HFFc6 (cell line): ENCODE measurements around the gene UTS2R. TPM values are rescaled to one million over a fixed set of nuclear protein-coding genes. Genes with fewer than 3 reads are reported as not detected.

Source experiments
- DNase-seq: peaks from one replicate; pipeline ENCODE4 v3.0.0-alpha.2; 2018
- H3K27ac Mint-ChIP-seq: 2 replicates; pipeline ENCODE4 v1.8.0; 2020; ENCODE audit warnings: mild to moderate bottlenecking, mixed read lengths
- H3K27me3 Mint-ChIP-seq: 2 replicates; pipeline ENCODE4 v1.8.0; 2021; ENCODE audit warnings: mild to moderate bottlenecking, moderate library complexity, mixed read lengths; ENCODE audit not compliant: insufficient read depth
- H3K36me3 Mint-ChIP-seq: 2 replicates; pipeline ENCODE4 v1.8.0; 2021; ENCODE audit warnings: low read depth, mixed read lengths
- H3K4me1 Mint-ChIP-seq: 2 replicates; pipeline ENCODE4 v1.8.0; 2020; ENCODE audit warnings: low read depth, mixed read lengths
- H3K4me3 Mint-ChIP-seq: 2 replicates; pipeline ENCODE4 v1.8.0; 2020; ENCODE audit warnings: mild to moderate bottlenecking, moderate library complexity, mixed read lengths
- H3K9me3 Mint-ChIP-seq: 2 replicates; pipeline ENCODE4 v1.8.0; 2020; ENCODE audit warnings: mild to moderate bottlenecking, mixed read lengths
- total RNA-seq, 6 experiments: library from RNA; stranded (reverse); fragmentation: NEBNext Ultra II Directional; extraction: Animal tissue kit (Norgen Biotek cat#: 25700); gene quantifications; 2 replicates in 1 of 6; 3 replicates in 5 of 6; pipeline ENCODE4 v1.2.3, GENCODE V29; 2021
- TF ChIP-seq, protein P1 (sequence below): fragments of 200-600 bp; sonication (generic); IDR thresholded peaks from 2 replicates; pipeline ENCODE4 v1.5.0; 2021; ENCODE audit warnings: antibody characterized with exemption, mild to moderate bottlenecking

UTS2R gene
- total RNA-seq, 6 experiments from 2014 or later, result not detected

DNA sequence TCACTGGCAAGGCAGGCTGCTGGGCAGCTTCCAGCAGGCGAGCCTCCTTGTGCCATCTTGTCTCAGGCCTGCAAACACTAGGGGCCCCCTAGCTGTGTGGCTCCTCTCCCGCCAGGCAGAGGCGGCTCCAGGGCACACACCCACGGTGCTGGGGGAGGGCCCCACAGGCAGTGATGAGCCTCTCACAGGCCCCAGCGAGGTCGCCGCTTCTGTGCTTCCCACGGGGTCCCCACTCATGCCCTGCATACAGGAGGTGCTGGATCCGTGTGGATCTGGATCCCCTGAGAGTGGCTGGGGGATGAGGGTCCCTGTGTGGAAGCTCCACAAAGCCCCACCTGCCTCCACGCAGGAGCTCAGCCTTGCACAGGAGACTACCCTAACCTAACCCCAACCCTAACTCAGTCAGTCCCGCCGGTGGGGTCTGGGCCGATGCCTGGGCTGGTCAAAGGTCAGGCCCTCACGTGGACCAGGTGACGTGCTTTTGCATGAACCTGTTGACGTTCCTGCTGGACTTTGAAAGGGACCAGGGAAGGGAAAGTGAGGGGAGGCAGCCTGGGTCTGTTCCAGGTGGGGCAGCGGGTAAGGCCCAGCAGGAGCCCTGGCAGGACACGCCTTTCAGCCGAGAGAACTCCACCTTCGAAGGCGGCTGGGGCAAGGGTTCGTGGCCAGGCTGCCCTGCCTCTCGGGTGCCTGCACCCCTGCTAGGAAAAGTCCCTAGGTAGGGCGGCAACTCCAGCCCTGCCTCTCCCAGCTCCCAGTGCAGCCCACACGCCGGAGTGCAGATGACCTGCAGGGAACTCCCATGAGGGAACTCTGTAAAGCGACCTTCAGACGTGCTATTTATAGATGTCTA, 43.2 kb upstream of the UTS2R start:
- H3K27ac Mint-ChIP-seq, result no peak overlapping the region
- DNase-seq, result no peak
- no peaks in the 10 kb centered on the region for H3K9me3 Mint-ChIP-seq
- H3K4me1 Mint-ChIP-seq, result peaks cover 5% of the 10 kb centered on the region; the same call in 1 of the 2 replicates
- TF ChIP-seq, protein P1, sequence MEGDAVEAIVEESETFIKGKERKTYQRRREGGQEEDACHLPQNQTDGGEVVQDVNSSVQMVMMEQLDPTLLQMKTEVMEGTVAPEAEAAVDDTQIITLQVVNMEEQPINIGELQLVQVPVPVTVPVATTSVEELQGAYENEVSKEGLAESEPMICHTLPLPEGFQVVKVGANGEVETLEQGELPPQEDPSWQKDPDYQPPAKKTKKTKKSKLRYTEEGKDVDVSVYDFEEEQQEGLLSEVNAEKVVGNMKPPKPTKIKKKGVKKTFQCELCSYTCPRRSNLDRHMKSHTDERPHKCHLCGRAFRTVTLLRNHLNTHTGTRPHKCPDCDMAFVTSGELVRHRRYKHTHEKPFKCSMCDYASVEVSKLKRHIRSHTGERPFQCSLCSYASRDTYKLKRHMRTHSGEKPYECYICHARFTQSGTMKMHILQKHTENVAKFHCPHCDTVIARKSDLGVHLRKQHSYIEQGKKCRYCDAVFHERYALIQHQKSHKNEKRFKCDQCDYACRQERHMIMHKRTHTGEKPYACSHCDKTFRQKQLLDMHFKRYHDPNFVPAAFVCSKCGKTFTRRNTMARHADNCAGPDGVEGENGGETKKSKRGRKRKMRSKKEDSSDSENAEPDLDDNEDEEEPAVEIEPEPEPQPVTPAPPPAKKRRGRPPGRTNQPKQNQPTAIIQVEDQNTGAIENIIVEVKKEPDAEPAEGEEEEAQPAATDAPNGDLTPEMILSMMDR, result no peak
- H3K27me3 Mint-ChIP-seq, result peaks cover 8% of the 10 kb centered on the region
- no peaks in the 10 kb centered on the region for H3K36me3 Mint-ChIP-seq
- H3K4me3 Mint-ChIP-seq, result no peak overlapping the region

DNA sequence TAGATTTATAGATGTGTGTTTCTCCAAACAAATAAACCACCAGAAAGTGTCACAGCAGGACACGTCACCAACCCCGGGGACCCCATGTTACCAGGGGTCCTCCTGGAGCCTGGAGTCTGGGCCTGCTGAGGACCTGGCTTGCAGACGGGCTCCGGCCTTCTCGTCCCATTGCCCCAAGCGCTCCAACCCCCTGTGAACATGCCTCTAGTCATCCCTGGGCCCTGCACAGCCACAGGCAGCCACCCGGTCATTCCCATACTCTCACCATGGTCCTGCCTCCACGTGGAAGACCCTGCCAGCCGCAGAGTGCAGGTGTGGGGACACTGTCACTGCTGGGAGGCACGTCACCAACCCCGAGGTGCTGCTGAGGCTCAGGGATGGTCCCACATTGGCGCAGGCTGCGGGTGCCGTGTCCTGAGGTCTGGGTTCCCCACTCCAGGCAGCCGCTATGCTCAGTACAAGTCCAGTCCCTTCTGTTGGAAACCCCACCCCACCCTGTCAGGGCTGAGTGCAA, 42.5 kb upstream of the UTS2R start:
- Mint-ChIP-seq H3K27me3 (peaks cover 8% of the 10 kb centered on the region), H3K27ac (no peak overlapping the region), H3K36me3 (no peaks in the 10 kb centered on the region), H3K4me1 (peaks cover 5% of the 10 kb centered on the region; the same call in 1 of the 2 replicates), H3K4me3 (no peak overlapping the region), H3K9me3 (no peaks in the 10 kb centered on the region)
- TF ChIP-seq, protein P1, result no peak
- no peak for DNase-seq

DNA sequence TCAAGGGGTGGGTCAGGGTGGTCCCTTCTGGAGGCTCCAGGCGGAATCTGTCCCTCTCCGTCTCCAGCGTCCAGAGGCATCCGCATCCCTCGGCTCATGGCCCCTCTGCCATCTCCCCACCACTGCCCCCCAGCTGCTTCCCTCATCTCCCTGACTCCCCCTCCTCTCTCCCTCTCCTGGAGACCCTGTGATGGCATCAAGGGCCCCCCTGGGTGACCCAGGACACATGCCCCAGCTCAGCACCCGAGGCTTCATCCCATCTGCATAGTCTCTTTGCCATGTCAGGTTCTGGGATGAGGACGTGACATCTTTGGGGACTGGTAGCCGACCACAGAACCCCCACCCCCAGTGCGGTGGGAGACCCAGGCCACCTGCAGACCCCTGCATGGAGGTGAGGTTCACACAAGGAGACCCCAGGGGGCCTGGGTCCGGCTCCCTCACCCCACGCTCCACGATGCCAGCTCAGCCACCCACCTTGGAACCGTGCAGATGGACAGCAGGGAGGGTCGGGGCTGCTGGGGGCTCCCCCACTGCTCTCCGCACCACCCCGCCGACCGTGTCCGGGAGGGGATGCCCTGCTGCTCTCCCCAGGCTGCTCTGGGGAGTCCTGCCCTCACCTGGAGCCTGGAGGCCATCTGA, 41.8 kb upstream of the UTS2R start:
- no peaks in the 10 kb centered on the region for H3K36me3 Mint-ChIP-seq
- DNase-seq, result no peak

DNA sequence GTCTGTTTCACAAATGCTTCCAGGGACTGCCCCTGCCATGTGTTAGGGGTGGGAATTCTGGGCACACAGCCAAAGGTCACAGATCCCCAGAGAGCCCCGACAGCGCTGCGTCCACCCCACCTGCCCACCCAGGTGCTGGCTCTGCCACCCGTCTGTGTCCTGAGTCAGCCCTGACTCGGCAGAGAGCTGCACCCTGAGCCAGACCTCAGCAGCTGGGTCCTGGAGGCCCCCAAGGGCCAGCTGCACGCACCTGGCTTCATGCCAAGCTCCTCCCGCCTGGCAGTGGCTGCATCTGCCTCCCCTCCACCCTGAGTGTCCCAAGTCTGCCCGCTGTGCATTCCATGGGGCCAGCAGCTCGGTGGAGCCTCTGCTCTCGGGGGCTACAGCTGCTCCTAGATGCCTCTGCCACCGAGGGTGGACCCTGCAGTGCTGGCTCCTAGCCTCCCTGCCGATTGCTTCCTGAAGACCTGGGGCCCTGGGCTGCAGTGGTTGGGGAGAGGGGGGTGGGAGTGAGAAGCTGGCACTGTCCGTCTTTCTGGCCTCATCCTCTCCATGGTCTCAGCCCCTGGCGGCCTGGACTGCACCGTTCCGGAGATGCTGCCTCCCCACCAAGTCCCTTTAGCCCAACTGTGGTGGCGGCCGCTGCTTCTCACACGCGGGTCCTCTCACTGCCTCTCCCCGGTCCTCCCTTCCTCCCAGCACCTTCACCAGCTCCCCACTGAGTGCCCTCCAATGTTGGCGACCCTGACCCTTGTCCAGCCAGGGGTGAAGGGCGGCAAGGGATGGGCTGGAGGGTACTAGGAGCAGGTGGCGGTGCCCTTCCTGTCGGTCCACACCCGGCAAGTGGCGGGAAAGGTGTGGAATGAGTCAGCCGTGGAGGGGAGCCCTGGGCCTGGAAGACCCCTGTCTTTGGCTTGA, 41.0 kb upstream of the UTS2R start:
- H3K4me3 Mint-ChIP-seq, result no peak overlapping the region
- H3K9me3 Mint-ChIP-seq, result no peaks in the 10 kb centered on the region
- no peak overlapping the region for H3K27ac Mint-ChIP-seq
- H3K36me3 Mint-ChIP-seq, result no peaks in the 10 kb centered on the region
- H3K27me3 Mint-ChIP-seq, result peaks cover 8% of the 10 kb centered on the region
- no peak for DNase-seq
- TF ChIP-seq, protein P1, result no peak
- H3K4me1 Mint-ChIP-seq, result peaks cover 13% of the 10 kb centered on the region

More for the DNA sequence above, 41.8 kb upstream of the UTS2R start:
- peaks cover 8% of the 10 kb centered on the region for H3K27me3 Mint-ChIP-seq
- H3K9me3 Mint-ChIP-seq, result no peaks in the 10 kb centered on the region
- H3K27ac Mint-ChIP-seq, result no peak overlapping the region
- no peak overlapping the region for H3K4me3 Mint-ChIP-seq
- TF ChIP-seq, protein P1, result no peak
- peaks cover 6% of the 10 kb centered on the region for H3K4me1 Mint-ChIP-seq

DNA sequence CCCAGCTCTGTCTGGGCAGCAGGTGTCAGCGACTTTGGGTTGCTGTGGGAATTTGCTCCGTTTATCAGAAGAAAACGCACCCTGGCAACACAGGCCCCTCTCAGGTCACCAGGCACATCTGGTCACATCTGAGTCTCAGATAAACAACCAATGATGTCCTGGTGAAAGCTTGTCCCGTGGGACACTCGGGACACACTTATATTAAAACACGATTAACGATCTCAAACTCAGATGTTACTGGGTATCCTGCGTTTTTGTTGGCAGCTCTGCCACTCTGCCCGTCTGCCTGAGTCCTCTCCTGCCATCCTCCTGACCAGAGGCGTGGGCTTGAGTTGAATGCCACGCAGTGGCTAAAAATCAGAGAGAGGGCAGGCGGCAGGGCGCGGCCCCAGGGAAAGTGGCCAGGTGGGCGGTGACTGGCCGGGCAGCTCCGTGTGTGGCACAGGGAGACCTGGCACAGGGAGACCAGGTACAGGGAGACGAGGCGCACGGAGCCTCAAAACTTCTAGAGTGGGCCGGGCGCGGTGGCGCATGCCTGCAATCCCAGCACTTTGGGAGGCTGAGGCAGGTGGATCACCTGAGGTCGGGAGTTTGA, 40.1 kb upstream of the UTS2R start:
- DNase-seq, result no peak
- peaks cover 6% of the 10 kb centered on the region for H3K27me3 Mint-ChIP-seq
- no peak overlapping the region for H3K4me3 Mint-ChIP-seq
- no peak overlapping the region for H3K27ac Mint-ChIP-seq
- no peaks in the 10 kb centered on the region for H3K36me3 Mint-ChIP-seq
- H3K9me3 Mint-ChIP-seq, result no peaks in the 10 kb centered on the region
- TF ChIP-seq, protein P1, result no peak
- H3K4me1 Mint-ChIP-seq, result peaks cover 13% of the 10 kb centered on the region
